ENCODE results near the gene DENND1A.

Gene DENND1A

DNA sequence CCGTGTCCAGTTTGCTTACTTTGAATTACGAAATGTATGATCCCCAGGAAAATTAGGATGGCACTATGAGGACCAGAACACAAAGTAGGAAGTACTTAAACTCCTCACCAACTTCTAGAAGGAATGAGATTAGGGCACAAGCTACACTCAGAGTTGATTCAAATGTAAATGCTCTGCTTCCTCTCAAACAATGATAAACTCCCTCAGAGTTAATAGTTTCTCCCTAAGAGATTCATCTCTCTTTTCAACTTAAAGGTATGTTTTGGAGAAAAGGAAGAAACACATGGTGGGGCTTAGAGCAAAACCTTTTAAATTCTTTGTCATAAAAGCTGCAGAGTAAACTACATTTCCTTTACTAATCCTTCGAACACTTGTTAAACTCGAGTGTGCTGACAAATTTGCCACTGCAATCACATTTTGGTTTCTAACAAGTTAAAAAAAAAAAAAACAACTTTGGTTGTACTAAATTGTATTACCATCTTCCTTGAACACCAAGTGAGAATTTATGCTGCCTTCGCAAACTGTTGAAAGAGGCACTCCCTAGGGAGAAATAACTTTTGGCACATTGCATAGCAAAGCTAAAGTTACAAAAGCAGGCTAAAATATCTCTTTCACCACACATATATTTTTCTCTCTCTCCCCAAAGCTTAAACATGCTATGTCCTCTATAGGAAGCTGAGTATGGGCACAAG, 66.6 kb downstream of the DENND1A start:
- Histone ChIP-seq H3K4me1 (ENCODE audit: insufficient read depth, low read length, poor library complexity, severe bottlenecking) (peaks cover 52% of the 10 kb centered on the region), H3K27me3 (ENCODE audit: insufficient read depth, low read length, poor library complexity, severe bottlenecking) (no peaks in the 10 kb centered on the region), H3K79me2 (ENCODE audit: insufficient read depth, low read length) (no peaks in the 10 kb centered on the region), H3K9me3 (ENCODE audit: insufficient read depth, low read depth, low read length) (no peaks in the 10 kb centered on the region), H3K36me3 (ENCODE audit: insufficient read depth, low read length) (no peaks in the 10 kb centered on the region), H3K4me2 (ENCODE audit: low read depth, low read length, poor library complexity, severe bottlenecking) (peak overlapping the region; percentile 51), H4K20me1 (ENCODE audit: insufficient read depth, low read length, poor library complexity, severe bottlenecking) (no peaks in the 10 kb centered on the region), H2AFZ (ENCODE audit: low read length) (0 out of 2 replicates have a peak overlapping the region, but pooled peaks have one; percentile 9), H3K9ac (ENCODE audit: low read depth, low read length, poor library complexity, severe bottlenecking) (peak overlapping the region; percentile 7), H3F3A (ENCODE audit: low read depth) (no peaks in the 10 kb centered on the region), H3K9me2 (replicated peaks; ENCODE audit: low read depth, low read length) (no peaks in the 10 kb centered on the region), H3K4me3 (ENCODE audit: low read length, poor library complexity, severe bottlenecking) (peak overlapping the region; percentile 45)
- TF ChIP-seq, protein P1, sequence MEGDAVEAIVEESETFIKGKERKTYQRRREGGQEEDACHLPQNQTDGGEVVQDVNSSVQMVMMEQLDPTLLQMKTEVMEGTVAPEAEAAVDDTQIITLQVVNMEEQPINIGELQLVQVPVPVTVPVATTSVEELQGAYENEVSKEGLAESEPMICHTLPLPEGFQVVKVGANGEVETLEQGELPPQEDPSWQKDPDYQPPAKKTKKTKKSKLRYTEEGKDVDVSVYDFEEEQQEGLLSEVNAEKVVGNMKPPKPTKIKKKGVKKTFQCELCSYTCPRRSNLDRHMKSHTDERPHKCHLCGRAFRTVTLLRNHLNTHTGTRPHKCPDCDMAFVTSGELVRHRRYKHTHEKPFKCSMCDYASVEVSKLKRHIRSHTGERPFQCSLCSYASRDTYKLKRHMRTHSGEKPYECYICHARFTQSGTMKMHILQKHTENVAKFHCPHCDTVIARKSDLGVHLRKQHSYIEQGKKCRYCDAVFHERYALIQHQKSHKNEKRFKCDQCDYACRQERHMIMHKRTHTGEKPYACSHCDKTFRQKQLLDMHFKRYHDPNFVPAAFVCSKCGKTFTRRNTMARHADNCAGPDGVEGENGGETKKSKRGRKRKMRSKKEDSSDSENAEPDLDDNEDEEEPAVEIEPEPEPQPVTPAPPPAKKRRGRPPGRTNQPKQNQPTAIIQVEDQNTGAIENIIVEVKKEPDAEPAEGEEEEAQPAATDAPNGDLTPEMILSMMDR (conservative IDR thresholded peaks at IDR 0.05; ENCODE audit: low read length), result no peak
- TF ChIP-seq EZH2phosphoT487 (IDR thresholded peaks at IDR 0.05; ENCODE audit: borderline replicate concordance), result no peak

DNA sequence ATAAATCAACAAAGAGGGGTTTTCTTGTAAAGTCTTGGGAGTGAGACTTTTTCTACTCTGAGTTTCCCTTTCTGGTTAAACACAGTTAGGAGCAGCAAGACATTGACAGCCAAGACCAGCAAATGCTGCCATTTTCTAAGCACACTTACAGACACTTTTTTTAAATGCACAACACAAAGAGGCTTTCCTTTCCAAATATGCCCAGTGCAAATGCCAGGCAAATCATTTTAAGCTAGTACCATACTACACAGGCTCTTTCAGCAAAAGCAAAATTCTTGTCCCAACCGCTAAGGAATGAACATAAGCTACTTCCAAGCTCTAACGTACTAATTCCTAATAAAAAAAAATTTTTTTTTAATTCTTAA, 68.2 kb downstream of the DENND1A start:
- Histone ChIP-seq H3F3A (ENCODE audit: low read depth) (no peaks in the 10 kb centered on the region), H3K27me3 (ENCODE audit: insufficient read depth, low read length, poor library complexity, severe bottlenecking) (no peaks in the 10 kb centered on the region), H3K4me2 (ENCODE audit: low read depth, low read length, poor library complexity, severe bottlenecking) (no peak overlapping the region), H3K9ac (ENCODE audit: low read depth, low read length, poor library complexity, severe bottlenecking) (no peak overlapping the region), H3K79me2 (ENCODE audit: insufficient read depth, low read length) (no peaks in the 10 kb centered on the region), H3K9me3 (ENCODE audit: insufficient read depth, low read depth, low read length) (no peaks in the 10 kb centered on the region), H2AFZ (ENCODE audit: low read length) (no peak overlapping the region), H4K20me1 (ENCODE audit: insufficient read depth, low read length, poor library complexity, severe bottlenecking) (no peaks in the 10 kb centered on the region), H3K4me1 (ENCODE audit: insufficient read depth, low read length, poor library complexity, severe bottlenecking) (peaks cover 47% of the 10 kb centered on the region), H3K4me3 (ENCODE audit: low read length, poor library complexity, severe bottlenecking) (no peak overlapping the region), H3K36me3 (ENCODE audit: insufficient read depth, low read length) (no peaks in the 10 kb centered on the region), H3K9me2 (replicated peaks; ENCODE audit: low read depth, low read length) (no peaks in the 10 kb centered on the region)
- TF ChIP-seq, protein P1 (conservative IDR thresholded peaks at IDR 0.05; ENCODE audit: low read length), result no peak
- TF ChIP-seq EZH2phosphoT487 (IDR thresholded peaks at IDR 0.05; ENCODE audit: borderline replicate concordance), result no peak

DNA sequence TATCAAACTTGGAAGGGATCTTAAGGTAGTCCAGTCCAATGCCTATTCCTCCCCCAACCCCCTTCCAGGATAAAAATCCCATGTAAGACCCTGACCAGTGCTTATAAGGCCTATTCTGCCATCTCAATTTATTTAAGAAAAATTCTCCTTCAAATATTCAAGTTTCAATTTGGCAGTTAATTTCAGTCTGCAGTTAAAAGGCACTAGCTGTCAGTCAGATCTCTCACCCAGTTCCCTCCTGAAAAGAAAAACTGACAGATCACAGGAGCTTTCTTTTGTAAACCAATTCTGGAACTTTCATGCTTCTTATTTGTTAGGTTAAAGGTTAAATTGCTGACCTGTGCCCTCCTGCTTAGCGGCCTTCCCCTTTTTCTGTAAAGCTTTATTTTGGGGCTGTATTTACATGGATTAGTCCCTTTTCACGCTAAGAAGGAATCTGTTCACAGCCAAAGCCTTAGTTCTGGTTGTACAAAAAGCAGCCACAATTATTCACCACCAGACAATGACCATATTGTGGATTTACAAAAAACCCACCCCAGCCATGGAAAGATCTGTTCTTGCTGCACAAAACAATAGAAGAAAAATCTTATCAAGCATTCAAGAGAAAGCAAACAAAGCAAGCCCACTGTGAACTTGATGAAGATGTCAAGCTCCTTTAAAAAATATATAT, 68.7 kb downstream of the DENND1A start:
- H2AFZ ChIP-seq (ENCODE audit: low read length), result no peak overlapping the region
- no peaks in the 10 kb centered on the region for H3K9me3 ChIP-seq (ENCODE audit: insufficient read depth, low read depth, low read length)
- no peaks in the 10 kb centered on the region for H4K20me1 ChIP-seq (ENCODE audit: insufficient read depth, low read length, poor library complexity, severe bottlenecking)
- no peaks in the 10 kb centered on the region for H3K9me2 ChIP-seq (replicated peaks; ENCODE audit: low read depth, low read length)
- no peak overlapping the region for H3K4me2 ChIP-seq (ENCODE audit: low read depth, low read length, poor library complexity, severe bottlenecking)
- H3F3A ChIP-seq (ENCODE audit: low read depth), result no peaks in the 10 kb centered on the region
- peaks cover 42% of the 10 kb centered on the region for H3K4me1 ChIP-seq (ENCODE audit: insufficient read depth, low read length, poor library complexity, severe bottlenecking)
- no peak overlapping the region for H3K9ac ChIP-seq (ENCODE audit: low read depth, low read length, poor library complexity, severe bottlenecking)
- H3K79me2 ChIP-seq (ENCODE audit: insufficient read depth, low read length), result no peaks in the 10 kb centered on the region
- no peaks in the 10 kb centered on the region for H3K36me3 ChIP-seq (ENCODE audit: insufficient read depth, low read length)
- no peak overlapping the region for H3K4me3 ChIP-seq (ENCODE audit: low read length, poor library complexity, severe bottlenecking)
- no peak for TF ChIP-seq EZH2phosphoT487 (IDR thresholded peaks at IDR 0.05; ENCODE audit: borderline replicate concordance)
- TF ChIP-seq, protein P1 (conservative IDR thresholded peaks at IDR 0.05; ENCODE audit: low read length), result no peak
- no peaks in the 10 kb centered on the region for H3K27me3 ChIP-seq (ENCODE audit: insufficient read depth, low read length, poor library complexity, severe bottlenecking)
